ENCODE measurements around the gene GRK3.

- TF ChIP-seq POLR2A (IDR thresholded peaks at IDR 0.05): no peak
- no peak for TF ChIP-seq CTCF (IDR thresholded peaks at IDR 0.05)
- no peak for TF ChIP-seq EP300 (IDR thresholded peaks at IDR 0.05)
These were observed 86.4 kb downstream of the GRK3 start for GRCh38 chr22:25650833-25651232.
